ENCODE data around the gene ADAMTS17. TPM values are rescaled to one million over a fixed set of nuclear protein-coding genes. Genes with fewer than 3 reads are reported as not detected.

Gene ADAMTS17
- total RNA-seq, 1 donor from 2014 or later = 3.4 TPM

GRCh38 chr15:100147828-100148227 lies 193.9 kb downstream of the ADAMTS17 start:
- no peak for DNase-seq (ENCODE audit: low spot score)
- Mint-ChIP-seq H3K36me3 (ENCODE audit: low read depth) (peaks cover 19% of the 10 kb centered on the region), H3K4me3 (ENCODE audit: unreplicated experiment) (no peak overlapping the region), H3K27ac (ENCODE audit: unreplicated experiment) (no peak overlapping the region), H3K27me3 (ENCODE audit: low read depth) (no peaks in the 10 kb centered on the region), H3K4me1 (ENCODE audit: low read depth) (no peaks in the 10 kb centered on the region), H3K9me3 (ENCODE audit: low read depth) (peaks cover 31% of the 10 kb centered on the region)
- no peak for TF ChIP-seq CTCF (IDR thresholded peaks at IDR 0.05)

GRCh38 chr15:100143378-100143777 lies 198.4 kb downstream of the ADAMTS17 start:
- H3K36me3 Mint-ChIP-seq (ENCODE audit: low read depth) = peaks cover 7% of the 10 kb centered on the region
- peaks cover 17% of the 10 kb centered on the region for H3K9me3 Mint-ChIP-seq (ENCODE audit: low read depth)
- TF ChIP-seq CTCF (IDR thresholded peaks at IDR 0.05) = no peak
- H3K4me1 Mint-ChIP-seq (ENCODE audit: low read depth) = peaks cover 14% of the 10 kb centered on the region
- H3K4me3 Mint-ChIP-seq (ENCODE audit: unreplicated experiment) = no peak overlapping the region
- H3K27ac Mint-ChIP-seq (ENCODE audit: unreplicated experiment) = no peak overlapping the region
- H3K27me3 Mint-ChIP-seq (ENCODE audit: low read depth) = no peaks in the 10 kb centered on the region
- DNase-seq (ENCODE audit: low spot score) = no peak

DNA sequence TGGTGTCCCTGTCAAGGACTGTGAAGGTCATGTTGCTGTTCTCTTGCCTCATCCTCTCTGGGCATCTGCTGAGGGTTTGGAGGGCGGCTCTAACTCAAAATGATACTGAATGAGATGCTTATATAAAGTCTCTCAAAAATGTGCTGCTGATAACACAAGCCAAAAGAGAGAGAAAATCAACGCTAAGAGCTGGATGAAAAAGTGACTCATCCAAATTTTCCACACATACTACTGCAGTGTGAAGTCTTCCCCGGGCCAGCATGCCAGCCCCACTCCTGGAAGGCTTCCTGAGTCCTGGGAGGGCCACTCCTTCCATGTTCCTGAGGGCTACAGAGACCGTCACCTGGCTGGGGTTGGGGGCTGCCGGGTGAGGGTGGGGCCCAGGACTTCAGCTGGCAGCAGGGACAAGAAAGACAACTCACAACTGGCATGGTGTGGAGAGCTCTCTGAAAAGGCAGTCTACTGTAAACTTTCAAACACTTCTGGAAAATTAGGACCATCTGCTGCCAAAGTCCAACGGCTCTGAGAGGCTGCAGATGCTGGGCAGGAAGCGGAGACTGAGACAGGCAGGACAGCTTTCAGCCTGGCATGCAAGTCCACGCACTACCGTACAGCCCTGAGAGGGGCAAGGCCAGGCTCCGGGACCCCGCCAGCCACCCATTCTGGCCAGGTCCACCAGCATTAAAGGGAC lies 200.3 kb downstream of the ADAMTS17 start:
- TF ChIP-seq CTCF (IDR thresholded peaks at IDR 0.05) = no peak
- Mint-ChIP-seq H3K27ac (ENCODE audit: unreplicated experiment) (peak overlapping the region; percentile 77), H3K4me1 (ENCODE audit: low read depth) (peaks cover 14% of the 10 kb centered on the region), H3K4me3 (ENCODE audit: unreplicated experiment) (no peak overlapping the region), H3K9me3 (ENCODE audit: low read depth) (peaks cover 5% of the 10 kb centered on the region), H3K27me3 (ENCODE audit: low read depth) (no peaks in the 10 kb centered on the region), H3K36me3 (ENCODE audit: low read depth) (no peaks in the 10 kb centered on the region)
- DNase-seq (ENCODE audit: low spot score) = no peak

DNA sequence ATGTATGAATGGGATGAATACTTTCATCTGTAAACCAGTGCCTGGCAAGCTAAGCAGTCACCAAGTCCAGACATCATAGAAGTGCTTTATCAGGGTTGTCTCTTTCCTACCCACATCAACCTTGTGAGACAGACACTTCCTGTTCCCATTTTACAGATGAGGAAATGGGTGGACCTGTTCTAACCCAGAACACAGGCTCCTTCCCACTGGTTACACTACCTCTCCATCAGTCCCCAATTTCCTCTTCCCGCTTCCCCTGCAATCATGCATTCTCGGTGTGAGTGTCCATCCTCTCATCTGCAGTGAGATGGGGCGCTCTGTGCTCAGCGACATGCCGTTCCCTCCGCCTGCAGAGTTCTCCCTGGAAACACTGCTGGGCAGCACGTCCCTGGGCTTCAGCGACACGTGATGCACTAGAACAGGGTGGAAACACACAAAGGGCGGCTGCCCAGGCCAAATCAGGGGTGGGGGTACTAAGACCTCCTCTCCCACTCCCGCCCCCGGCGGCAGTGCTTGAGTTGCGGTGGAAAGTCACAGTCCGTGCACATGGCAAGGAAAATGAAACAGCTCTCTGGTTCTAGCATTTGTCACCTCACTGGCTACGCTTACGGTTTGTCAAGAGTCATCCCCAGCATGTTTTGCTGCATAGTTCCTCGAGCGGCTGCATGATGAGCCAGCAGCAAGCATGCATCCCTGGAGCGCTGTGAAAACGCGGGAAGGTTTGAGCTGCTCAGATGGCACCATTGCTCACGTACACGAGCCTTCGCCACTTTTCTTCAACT lies 201.1 kb downstream of the ADAMTS17 start:
- H3K27ac Mint-ChIP-seq (ENCODE audit: unreplicated experiment) = no peak overlapping the region

More for the DNA sequence above, 201.1 kb downstream of the ADAMTS17 start:
- Mint-ChIP-seq H3K36me3 (ENCODE audit: low read depth) (no peaks in the 10 kb centered on the region), H3K27me3 (ENCODE audit: low read depth) (no peaks in the 10 kb centered on the region), H3K9me3 (ENCODE audit: low read depth) (peaks cover 2% of the 10 kb centered on the region), H3K4me3 (ENCODE audit: unreplicated experiment) (no peak overlapping the region), H3K4me1 (ENCODE audit: low read depth) (peaks cover 14% of the 10 kb centered on the region)
- DNase-seq (ENCODE audit: low spot score) = no peak
- no peak for TF ChIP-seq CTCF (IDR thresholded peaks at IDR 0.05)
